Nephron (organoid): ENCODE data around the gene CZIB.
A peak's percentile ranks its signal among the peaks of the same experiment; 100 is the strongest.

Source experiments
- H3K27ac Mint-ChIP-seq, 3 experiments: 2 replicates each; pipeline ENCODE4 v1.8.0; 2020; ENCODE audit warnings: mixed read lengths in 3 of 3, mild to moderate bottlenecking in 2 of 3, moderate library complexity in 1 of 3
- H3K27me3 Mint-ChIP-seq: 2 replicates; pipeline ENCODE4 v1.8.0; 2021; ENCODE audit warnings: low read depth, mild to moderate bottlenecking, moderate library complexity, mixed read lengths
- H3K36me3 Mint-ChIP-seq: 2 replicates; pipeline ENCODE4 v1.8.0; 2020; ENCODE audit warnings: low read depth, mixed read lengths
- H3K4me1 Mint-ChIP-seq: 2 replicates; pipeline ENCODE4 v1.8.0; 2020; ENCODE audit warnings: mixed read lengths
- H3K4me3 Mint-ChIP-seq, 3 experiments: 2 replicates each; pipeline ENCODE4 v1.8.0; 2020; ENCODE audit warnings: mild to moderate bottlenecking in 3 of 3, mixed read lengths in 3 of 3, moderate library complexity in 2 of 3
- H3K9me3 Mint-ChIP-seq: 2 replicates; pipeline ENCODE4 v1.8.0; 2020; ENCODE audit warnings: mixed read lengths
- CTCF ChIP-seq, 3 experiments: fragments of 200-600 bp; sonication (generic); IDR thresholded peaks; one replicate each; pipeline ENCODE4 v1.5.0; 2021; ENCODE audit warnings: antibody characterized with exemption in 3 of 3; ENCODE audit not compliant: unreplicated experiment in 3 of 3

The CZIB gene

GRCh38 chr1:53174971-53175913, 45.2 kb downstream of the CZIB start:
- Mint-ChIP-seq H3K36me3 (no peaks in the 10 kb centered on the region), H3K27ac (no peak overlapping the region), H3K4me1 (no peaks in the 10 kb centered on the region), H3K4me3 (no peak overlapping the region), H3K27me3 (peaks cover 11% of the 10 kb centered on the region), H3K9me3 (no peaks in the 10 kb centered on the region)
- TF ChIP-seq CTCF (IDR thresholded peaks at IDR 0.05; ENCODE audit: unreplicated experiment in 3 of 3) = no peak

GRCh38 chr1:53172426-53173128, 47.9 kb downstream of the CZIB start:
- Mint-ChIP-seq H3K36me3 (no peaks in the 10 kb centered on the region), H3K27ac (peak overlapping the region in 1 of 3 experiments; percentile 6), H3K4me3 (no peak overlapping the region), H3K27me3 (peaks cover 11% of the 10 kb centered on the region), H3K4me1 (no peaks in the 10 kb centered on the region), H3K9me3 (no peaks in the 10 kb centered on the region)
- peak in 1 of 3 experiments; percentile 7 for TF ChIP-seq CTCF (IDR thresholded peaks at IDR 0.05; ENCODE audit: unreplicated experiment in 3 of 3)

GRCh38 chr1:53166912-53167311, 53.5 kb downstream of the CZIB start:
- H3K4me1 Mint-ChIP-seq = no peaks in the 10 kb centered on the region
- no peaks in the 10 kb centered on the region for H3K36me3 Mint-ChIP-seq
- no peaks in the 10 kb centered on the region for H3K9me3 Mint-ChIP-seq
- H3K27ac Mint-ChIP-seq = no peak overlapping the region
- no peak for TF ChIP-seq CTCF (IDR thresholded peaks at IDR 0.05; ENCODE audit: unreplicated experiment in 3 of 3)
- H3K27me3 Mint-ChIP-seq = no peaks in the 10 kb centered on the region
- no peak overlapping the region for H3K4me3 Mint-ChIP-seq

- H3K27ac Mint-ChIP-seq = no peak overlapping the region
- TF ChIP-seq CTCF (IDR thresholded peaks at IDR 0.05; ENCODE audit: unreplicated experiment in 3 of 3) = no peak
- no peaks in the 10 kb centered on the region for H3K4me1 Mint-ChIP-seq
- no peak overlapping the region for H3K4me3 Mint-ChIP-seq
- H3K36me3 Mint-ChIP-seq = no peaks in the 10 kb centered on the region
- H3K9me3 Mint-ChIP-seq = no peaks in the 10 kb centered on the region
- H3K27me3 Mint-ChIP-seq = no peaks in the 10 kb centered on the region
These were observed 54.1 kb downstream of the CZIB start for GRCh38 chr1:53166366-53166765.

- Mint-ChIP-seq H3K4me3 (no peak overlapping the region), H3K4me1 (no peaks in the 10 kb centered on the region), H3K27ac (no peak overlapping the region), H3K9me3 (no peaks in the 10 kb centered on the region), H3K27me3 (no peaks in the 10 kb centered on the region), H3K36me3 (no peaks in the 10 kb centered on the region)
- TF ChIP-seq CTCF (IDR thresholded peaks at IDR 0.05; ENCODE audit: unreplicated experiment in 3 of 3) = no peak
These were observed 54.9 kb downstream of the CZIB start for GRCh38 chr1:53165408-53165961.
